Measurements from ENCODE around the gene ZSCAN10.
"Not testable (repeated sequence)": the region's sequence is repeated elsewhere in the genome, so short reads cannot be mapped to it uniquely, and the experiment has no call there.

ZSCAN10 gene

GRCh38 chr16:3055734-3056115, 43.4 kb downstream of the ZSCAN10 start:
- 79% methylated on average over 9 of the region's 9 CpGs for WGBS
- not testable (repeated sequence) for H3K79me1 ChIP-seq (replicated peaks; ENCODE audit: low read length, poor library complexity, severe bottlenecking); H3K18ac ChIP-seq (ENCODE audit: low read depth in 1 of 2, low read length in 2 of 2); H4K91ac ChIP-seq (ENCODE audit: low read length); H2BK15ac ChIP-seq (ENCODE audit: low read depth, poor library complexity, severe bottlenecking); H3K4me2 ChIP-seq (ENCODE audit: low read length, poor library complexity, severe bottlenecking); H2BK120ac ChIP-seq (ENCODE audit: low read depth, low read length); DNase-seq; H3K23ac ChIP-seq (ENCODE audit: low read length in 2 of 2); H3K4ac ChIP-seq (ENCODE audit: low read depth in 1 of 2, low read length in 2 of 2); H4K8ac ChIP-seq (ENCODE audit: low read length); H3K9me3 ChIP-seq (ENCODE audit: control insufficient read depth, low read length); H3K14ac ChIP-seq (ENCODE audit: low read length in 2 of 2); H3K27ac ChIP-seq (ENCODE audit: low read length, poor library complexity, severe bottlenecking); H3K4me3 ChIP-seq (ENCODE audit: insufficient read depth in 1 of 2, low read depth in 1 of 2, low read length in 2 of 2); H2BK12ac ChIP-seq (ENCODE audit: low read length in 2 of 2); H2AFZ ChIP-seq (ENCODE audit: low read depth, low read length); H3K9ac ChIP-seq (ENCODE audit: low read length); H2AK5ac ChIP-seq (ENCODE audit: low read length, severe bottlenecking); H2BK5ac ChIP-seq (ENCODE audit: low read depth, low read length, poor library complexity, severe bottlenecking)
- H3K27me3 ChIP-seq (ENCODE audit: control insufficient read depth in 1 of 2, insufficient read depth in 1 of 2, low read length in 2 of 2), result peaks cover 10 to 11% of the 10 kb centered on the region in 2 experiments
- H3K4me1 ChIP-seq (ENCODE audit: control insufficient read depth, insufficient read depth, low read depth, low read length), result peaks cover 17% of the 10 kb centered on the region
- peaks cover 0 to 15% of the 10 kb centered on the region in 2 experiments for H3K36me3 ChIP-seq (ENCODE audit: control insufficient read depth in 1 of 2, insufficient read depth in 2 of 2, low read depth in 1 of 2, low read length in 2 of 2)

- H3K9ac ChIP-seq (ENCODE audit: low read length), result no peak overlapping the region
- peaks cover 16% of the 10 kb centered on the region in 2 experiments for H3K27me3 ChIP-seq (ENCODE audit: control insufficient read depth in 1 of 2, insufficient read depth in 1 of 2, low read length in 2 of 2)
- no peak overlapping the region for H2BK5ac ChIP-seq (ENCODE audit: low read depth, low read length, poor library complexity, severe bottlenecking)
- H3K9me3 ChIP-seq (ENCODE audit: control insufficient read depth, low read length), result no peaks in the 10 kb centered on the region
- no peak overlapping the region for H3K4me3 ChIP-seq (ENCODE audit: insufficient read depth in 1 of 2, low read depth in 1 of 2, low read length in 2 of 2)
- peaks cover 15% of the 10 kb centered on the region for H3K4me1 ChIP-seq (ENCODE audit: control insufficient read depth, insufficient read depth, low read depth, low read length)
- no peak overlapping the region for H2AFZ ChIP-seq (ENCODE audit: low read depth, low read length)
- no peak for DNase-seq
- H3K27ac ChIP-seq (ENCODE audit: low read length, poor library complexity, severe bottlenecking), result no peak overlapping the region
- peaks cover 0 to 15% of the 10 kb centered on the region in 2 experiments for H3K36me3 ChIP-seq (ENCODE audit: control insufficient read depth in 1 of 2, insufficient read depth in 2 of 2, low read depth in 1 of 2, low read length in 2 of 2)
- H2BK12ac ChIP-seq (ENCODE audit: low read length in 2 of 2), result no peak overlapping the region
- no peak overlapping the region for H3K23ac ChIP-seq (ENCODE audit: low read length in 2 of 2)
- no peak overlapping the region for H3K18ac ChIP-seq (ENCODE audit: low read depth in 1 of 2, low read length in 2 of 2)
- H3K79me1 ChIP-seq (replicated peaks; ENCODE audit: low read length, poor library complexity, severe bottlenecking), result no peaks in the 10 kb centered on the region
- H2BK15ac ChIP-seq (ENCODE audit: low read depth, poor library complexity, severe bottlenecking), result no peak overlapping the region
- no peak overlapping the region for H2AK5ac ChIP-seq (ENCODE audit: low read length, severe bottlenecking)
- H2BK120ac ChIP-seq (ENCODE audit: low read depth, low read length), result no peak overlapping the region
- no peak overlapping the region for H4K8ac ChIP-seq (ENCODE audit: low read length)
- no peak overlapping the region for H3K4me2 ChIP-seq (ENCODE audit: low read length, poor library complexity, severe bottlenecking)
- 88% methylated on average over 16 of the region's 17 CpGs for WGBS
- no peak overlapping the region for H4K91ac ChIP-seq (ENCODE audit: low read length)
- H3K4ac ChIP-seq (ENCODE audit: low read depth in 1 of 2, low read length in 2 of 2), result no peak overlapping the region
- no peak overlapping the region for H3K14ac ChIP-seq (ENCODE audit: low read length in 2 of 2)
These were observed 43.9 kb downstream of the ZSCAN10 start for GRCh38 chr16:3054965-3055733.

- not testable (repeated sequence) for H2BK12ac ChIP-seq (ENCODE audit: low read length in 2 of 2); H2BK15ac ChIP-seq (ENCODE audit: low read depth, poor library complexity, severe bottlenecking); H4K91ac ChIP-seq (ENCODE audit: low read length); H3K27ac ChIP-seq (ENCODE audit: low read length, poor library complexity, severe bottlenecking); H3K14ac ChIP-seq (ENCODE audit: low read length in 2 of 2); H2BK5ac ChIP-seq (ENCODE audit: low read depth, low read length, poor library complexity, severe bottlenecking); H3K4me1 ChIP-seq (ENCODE audit: control insufficient read depth, insufficient read depth, low read depth, low read length); H2AFZ ChIP-seq (ENCODE audit: low read depth, low read length); H3K4me3 ChIP-seq (ENCODE audit: insufficient read depth in 1 of 2, low read depth in 1 of 2, low read length in 2 of 2); H3K9ac ChIP-seq (ENCODE audit: low read length); H3K9me3 ChIP-seq (ENCODE audit: control insufficient read depth, low read length); DNase-seq; H4K8ac ChIP-seq (ENCODE audit: low read length); H3K4me2 ChIP-seq (ENCODE audit: low read length, poor library complexity, severe bottlenecking); H3K18ac ChIP-seq (ENCODE audit: low read depth in 1 of 2, low read length in 2 of 2); H2BK120ac ChIP-seq (ENCODE audit: low read depth, low read length); H2AK5ac ChIP-seq (ENCODE audit: low read length, severe bottlenecking); H3K23ac ChIP-seq (ENCODE audit: low read length in 2 of 2); H3K79me1 ChIP-seq (replicated peaks; ENCODE audit: low read length, poor library complexity, severe bottlenecking); H3K4ac ChIP-seq (ENCODE audit: low read depth in 1 of 2, low read length in 2 of 2)
- 88% methylated on average over 6 of the region's 13 CpGs for WGBS
- Histone ChIP-seq H3K27me3 (ENCODE audit: control insufficient read depth in 1 of 2, insufficient read depth in 1 of 2, low read length in 2 of 2) (peaks cover 33 to 34% of the 10 kb centered on the region in 2 experiments), H3K36me3 (ENCODE audit: control insufficient read depth in 1 of 2, insufficient read depth in 2 of 2, low read depth in 1 of 2, low read length in 2 of 2) (peaks cover 0 to 15% of the 10 kb centered on the region in 2 experiments)
These were observed 45.8 kb downstream of the ZSCAN10 start for GRCh38 chr16:3053330-3053710.

GRCh38 chr16:3052571-3053329, 46.3 kb downstream of the ZSCAN10 start:
- H2BK120ac ChIP-seq (ENCODE audit: low read depth, low read length); H2BK5ac ChIP-seq (ENCODE audit: low read depth, low read length, poor library complexity, severe bottlenecking); H2AK5ac ChIP-seq (ENCODE audit: low read length, severe bottlenecking); H4K91ac ChIP-seq (ENCODE audit: low read length); H3K79me1 ChIP-seq (replicated peaks; ENCODE audit: low read length, poor library complexity, severe bottlenecking); H3K4me1 ChIP-seq (ENCODE audit: control insufficient read depth, insufficient read depth, low read depth, low read length); H3K4ac ChIP-seq (ENCODE audit: low read depth in 1 of 2, low read length in 2 of 2); H3K27ac ChIP-seq (ENCODE audit: low read length, poor library complexity, severe bottlenecking); H2BK15ac ChIP-seq (ENCODE audit: low read depth, poor library complexity, severe bottlenecking); H3K9me3 ChIP-seq (ENCODE audit: control insufficient read depth, low read length); H3K9ac ChIP-seq (ENCODE audit: low read length); H2BK12ac ChIP-seq (ENCODE audit: low read length in 2 of 2); H3K23ac ChIP-seq (ENCODE audit: low read length in 2 of 2); H2AFZ ChIP-seq (ENCODE audit: low read depth, low read length); H3K14ac ChIP-seq (ENCODE audit: low read length in 2 of 2); H3K18ac ChIP-seq (ENCODE audit: low read depth in 1 of 2, low read length in 2 of 2); H3K4me2 ChIP-seq (ENCODE audit: low read length, poor library complexity, severe bottlenecking); H4K8ac ChIP-seq (ENCODE audit: low read length); DNase-seq; H3K4me3 ChIP-seq (ENCODE audit: insufficient read depth in 1 of 2, low read depth in 1 of 2, low read length in 2 of 2): not testable (repeated sequence)
- Histone ChIP-seq H3K27me3 (ENCODE audit: control insufficient read depth in 1 of 2, insufficient read depth in 1 of 2, low read length in 2 of 2) (peaks cover 39 to 40% of the 10 kb centered on the region in 2 experiments), H3K36me3 (ENCODE audit: control insufficient read depth in 1 of 2, insufficient read depth in 2 of 2, low read depth in 1 of 2, low read length in 2 of 2) (peaks cover 0 to 15% of the 10 kb centered on the region in 2 experiments)
- 90% methylated on average over 9 of the region's 12 CpGs for WGBS

Measured in mesenchymal stem cell (in vitro differentiated cells and primary cell).